NCI-H1694 (cell line): Measurements from ENCODE around the gene TALDO1.
"Not testable (repeated sequence)": the region's sequence is repeated elsewhere in the genome, so short reads cannot be mapped to it uniquely, and the experiment has no call there.

Source experiments
- DNase-seq: peaks from one replicate; lab custom pipeline; 2025; lab: John Stamatoyannopoulos, UW

TALDO1 gene

GRCh38 chr11:719214-720016 lies 27.8 kb upstream of the TALDO1 start:
- no peak for DNase-seq

- no peak for DNase-seq
Measured at GRCh38 chr11:720017-720641, 27.1 kb upstream of the TALDO1 start.

- no peak for DNase-seq
Measured at GRCh38 chr11:720642-721246, 26.5 kb upstream of the TALDO1 start.

- no peak for DNase-seq
Measured at GRCh38 chr11:721247-721740, 26.0 kb upstream of the TALDO1 start.

- no peak for DNase-seq
Measured at GRCh38 chr11:721741-722345, 25.4 kb upstream of the TALDO1 start.

- DNase-seq = no peak
Measured at GRCh38 chr11:722346-722811, 24.9 kb upstream of the TALDO1 start.

GRCh38 chr11:723120-723883 lies 24.0 kb upstream of the TALDO1 start:
- peak; percentile 33 for DNase-seq

- no peak for DNase-seq
Measured at GRCh38 chr11:724049-724777, 23.1 kb upstream of the TALDO1 start.

GRCh38 chr11:724778-725386 lies 22.4 kb upstream of the TALDO1 start:
- no peak for DNase-seq

GRCh38 chr11:725624-726202 lies 21.6 kb upstream of the TALDO1 start:
- no peak for DNase-seq

GRCh38 chr11:726278-727220 lies 20.7 kb upstream of the TALDO1 start:
- no peak for DNase-seq

GRCh38 chr11:727281-727701 lies 20.0 kb upstream of the TALDO1 start:
- DNase-seq = no peak

- peak; percentile 34 for DNase-seq
Measured at GRCh38 chr11:727859-728748, 19.2 kb upstream of the TALDO1 start.

- no peak for DNase-seq
Measured at GRCh38 chr11:728901-729491, 18.3 kb upstream of the TALDO1 start.

GRCh38 chr11:729492-730074 lies 17.7 kb upstream of the TALDO1 start:
- DNase-seq = no peak

GRCh38 chr11:733072-733471 lies 14.2 kb upstream of the TALDO1 start:
- DNase-seq = no peak

GRCh38 chr11:734541-734940 lies 12.7 kb upstream of the TALDO1 start:
- not testable (repeated sequence) for DNase-seq
